GM12892 (cell line): ENCODE data around the gene DPYD.

Source experiments
- POLR2A ChIP-seq: IDR thresholded peaks from 2 replicates; pipeline ENCODE4 v1.6.1; 2011; ENCODE audit warnings: low read depth, low read length, control low read depth
- POLR2AphosphoS5 ChIP-seq: IDR thresholded peaks from 2 replicates; pipeline ENCODE4 v1.6.1; 2011; ENCODE audit warnings: low read depth, low read length, control low read depth

- TF ChIP-seq POLR2AphosphoS5 = no peak
- no peak for TF ChIP-seq POLR2A
These were observed 26.9 kb upstream of the DPYD start for GRCh38 chr1:97947695-97948094.
